GM10248 (cell line): ENCODE results near the gene NEURL1.

ENCODE experiments used
- CTCF ChIA-PET: fragments of 300-600 bp; sonication (Branson Sonifier 250); formaldehyde crosslinking; extraction: SDS; loops from one replicate; lab custom pipeline; 2021; ENCODE audit warnings: antibody characterized with exemption; lab: Yijun Ruan, JAX
- POLR2A ChIA-PET: fragments of 350-650 bp; sonication (Branson Sonifier 250); formaldehyde crosslinking; extraction: SDS; loops from one replicate; lab custom pipeline; 2020; ENCODE audit warnings: antibody characterized with exemption; lab: Yijun Ruan, JAX
- DNase-seq: peaks from one replicate; pipeline ENCODE4 v3.0.0; 2012; ENCODE audit errors: extremely low spot score
- CTCF ChIP-seq: IDR thresholded peaks from 2 replicates; pipeline ENCODE4 v1.5.1; 2012; ENCODE audit warnings: mild to moderate bottlenecking, low read depth; ENCODE audit errors: extremely low read depth, missing control alignments, control extremely low read depth

NEURL1 gene

GRCh38 chr10:103504181-103504783 lies 10.8 kb downstream of the NEURL1 start:
- no peak for TF ChIP-seq CTCF
- POLR2A ChIA-PET: no interaction called here
- no peak for DNase-seq
- CTCF ChIA-PET: interaction anchor here (0.6 to 1.2 kb wide), 5 partner anchors 28 to 109 kb away, joined by 3 to 5 read pairs (median 3); no protein-coding TSS in a partner anchor

GRCh38 chr10:103506061-103506460 lies 12.6 kb downstream of the NEURL1 start:
- POLR2A ChIA-PET: interaction anchor here (0.5 kb wide), 1 partner anchor 156 kb away, joined by 7 read pairs; no protein-coding TSS in a partner anchor
- CTCF ChIA-PET: interaction anchor here (0.8 kb wide), 1 partner anchor 87 kb away, joined by 3 read pairs; no protein-coding TSS in a partner anchor
- peak; percentile 1 for DNase-seq
- no peak for TF ChIP-seq CTCF

DNA sequence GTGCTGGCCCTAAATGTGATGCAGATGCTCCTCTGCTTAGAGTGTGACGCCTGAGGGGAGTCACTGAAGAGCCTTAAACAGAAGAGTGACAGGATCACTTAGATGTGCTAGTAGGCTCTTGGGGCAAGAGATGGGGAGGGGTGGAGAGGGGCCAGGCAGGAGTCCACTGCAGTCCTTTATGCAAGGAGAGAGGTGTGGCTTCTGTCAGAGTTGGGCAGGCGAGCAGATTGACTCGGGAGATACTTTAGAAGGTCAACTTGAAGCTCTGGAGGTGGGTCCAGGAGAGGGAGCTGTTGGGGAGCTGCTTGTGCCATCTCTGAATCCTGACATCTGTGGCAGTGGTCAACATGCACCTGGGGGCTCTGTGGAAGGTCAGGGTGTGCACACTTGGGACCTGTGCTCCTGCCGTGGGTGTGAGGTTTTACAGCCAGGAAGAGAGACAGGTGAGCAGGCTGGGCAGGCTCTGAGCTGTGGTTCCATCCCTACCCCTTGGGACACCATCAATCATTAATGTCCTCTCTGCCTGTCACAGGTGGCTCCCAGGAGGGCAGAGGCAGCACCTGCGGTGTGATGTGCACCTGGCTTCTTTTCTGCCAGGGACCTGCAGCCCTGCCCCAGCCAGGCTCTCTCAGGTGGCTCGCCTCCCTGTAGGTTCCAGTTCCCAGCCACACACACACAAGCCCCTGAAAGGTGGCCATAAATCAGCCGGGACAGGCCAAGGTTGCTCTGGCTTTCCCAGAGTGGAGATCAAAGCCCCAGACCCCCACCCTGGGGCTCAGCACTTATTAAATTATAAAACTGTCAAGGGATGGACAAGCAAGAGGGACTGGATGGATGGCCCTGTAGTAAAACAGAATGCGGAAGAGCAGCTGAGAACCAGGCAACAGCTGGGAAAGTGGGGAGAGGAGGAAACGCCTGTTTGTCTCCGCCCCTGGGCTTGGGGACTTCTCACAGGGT lies 14.0 kb downstream of the NEURL1 start:
- no peak for TF ChIP-seq CTCF
- CTCF ChIA-PET: interaction anchor here (0.5 to 0.8 kb wide), 2 partner anchors 86 to 141 kb away, joined by 3 read pairs; no protein-coding TSS in a partner anchor

DNA sequence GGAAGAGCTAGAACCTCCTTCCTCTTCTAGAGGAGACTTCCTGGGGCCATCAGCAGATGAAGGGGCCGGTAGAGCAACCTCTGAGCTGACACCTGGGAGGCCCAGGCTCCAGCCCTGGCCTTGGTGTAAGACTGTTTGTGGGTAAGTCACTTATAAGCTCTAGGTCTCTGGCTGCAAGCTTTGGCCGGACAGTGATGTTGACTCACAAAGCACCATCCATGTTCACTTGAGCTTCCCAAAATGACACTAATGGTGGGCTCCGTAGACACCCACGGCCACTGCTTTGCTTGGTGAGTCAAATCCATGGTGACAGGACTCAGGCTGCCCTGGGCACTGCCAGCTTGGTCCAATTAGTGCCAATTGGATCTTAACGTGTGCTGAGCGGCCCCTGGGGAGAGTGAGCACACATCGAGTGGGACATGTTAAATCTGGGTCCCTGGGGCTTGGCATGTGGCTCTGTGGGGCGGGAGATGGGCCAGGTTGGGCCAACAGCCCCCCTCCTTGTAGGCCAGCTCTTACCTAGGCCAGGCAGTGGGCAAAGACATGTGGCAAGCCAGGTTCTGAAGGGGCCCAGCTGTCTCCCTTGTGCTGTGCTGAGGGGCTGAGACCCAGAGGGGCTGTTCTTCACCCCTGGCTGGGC lies 16.7 kb downstream of the NEURL1 start:
- DNase-seq: peak; percentile 5
- POLR2A ChIA-PET: no interaction called here
- CTCF ChIA-PET: interaction anchor here (0.8 to 1.2 kb wide), 4 partner anchors 19 to 83 kb away, joined by 3 to 4 read pairs (median 4); no protein-coding TSS in a partner anchor
- no peak for TF ChIP-seq CTCF

More for the DNA sequence above, 14.0 kb downstream of the NEURL1 start:
- DNase-seq: peak; percentile 14
- POLR2A ChIA-PET: no interaction called here

DNA sequence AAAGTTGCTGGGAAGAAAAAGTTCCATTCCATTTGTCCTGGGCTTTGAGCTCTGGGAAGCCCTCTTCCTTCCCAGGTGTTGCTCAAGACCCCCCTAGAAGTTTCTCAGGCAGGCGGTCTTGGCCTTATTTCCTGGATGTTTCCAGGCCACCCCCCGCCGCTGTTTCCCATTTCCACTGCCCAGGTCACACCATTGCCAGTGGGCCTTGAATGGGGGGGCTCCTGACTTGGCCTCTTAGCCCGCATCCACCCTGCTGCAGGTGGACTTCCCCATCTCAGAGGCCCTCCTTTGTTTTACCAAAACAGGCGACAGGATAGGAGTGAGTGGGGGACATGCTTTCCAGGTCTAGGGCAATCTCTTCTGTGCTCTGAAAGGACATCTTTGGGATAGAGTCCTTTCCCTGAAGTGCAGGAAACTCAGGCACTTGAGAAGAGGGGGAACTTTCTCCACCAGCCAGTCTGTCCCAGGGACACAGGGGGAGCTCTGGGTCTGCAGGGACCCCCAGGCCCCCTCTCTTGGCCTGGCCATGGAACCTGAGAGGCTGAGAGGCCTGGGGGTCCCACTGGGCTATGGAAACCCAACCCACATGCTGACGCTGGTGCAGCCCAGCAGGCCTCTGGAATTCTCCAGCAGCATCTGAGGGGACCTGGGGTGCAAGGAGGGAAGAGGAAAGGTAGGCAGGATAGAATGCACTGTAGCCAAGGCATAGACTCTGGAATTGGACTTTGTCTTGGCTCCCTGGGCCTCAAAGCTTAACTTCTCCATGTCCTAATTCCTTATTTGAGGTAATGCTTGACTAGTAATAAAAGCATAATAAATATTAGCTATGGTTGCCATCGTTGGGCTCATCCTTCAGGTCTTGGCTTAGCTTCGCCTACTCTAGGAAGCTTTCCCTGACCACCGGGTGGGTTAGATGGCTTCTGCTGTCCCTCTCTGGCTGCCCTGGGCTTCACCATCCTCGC lies 17.6 kb downstream of the NEURL1 start:
- TF ChIP-seq CTCF: no peak
- peak; percentile 6 for DNase-seq
- CTCF ChIA-PET: interaction anchor here (1.0 to 1.5 kb wide), 2 partner anchors 18 to 35 kb away, joined by 3 to 5 read pairs; partner anchors contain the start of gene NEURL1
- POLR2A ChIA-PET: no interaction called here
